ENCODE results near the gene USP49. TPM values are rescaled to one million over a fixed set of nuclear protein-coding genes. Genes with fewer than 3 reads are reported as not detected.

The USP49 gene
- total RNA-seq, 1 donor, result 3.0 TPM

DNA sequence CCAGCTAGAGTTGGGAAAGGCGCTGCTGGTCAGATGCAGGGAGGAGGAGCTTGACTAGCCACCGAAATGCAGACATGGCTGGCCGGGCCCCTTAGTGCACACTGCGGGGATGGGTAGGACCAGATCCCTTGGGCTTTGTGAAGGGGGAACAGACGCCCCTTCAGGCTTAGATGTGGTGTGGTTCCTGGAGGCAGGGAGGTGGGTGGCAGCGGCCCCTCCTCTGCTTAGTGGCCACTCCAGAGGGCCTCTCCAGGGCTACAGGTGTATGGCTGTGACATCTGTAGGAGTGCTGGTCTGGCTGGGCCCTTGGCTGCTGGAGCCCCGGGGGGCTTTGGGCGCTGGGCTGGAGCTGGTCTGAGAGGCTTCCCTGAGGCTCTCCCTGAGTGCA lies 40.5 kb upstream of the USP49 start:
- no peak for DNase-seq (ENCODE audit: low read depth)
- TF ChIP-seq CTCF (IDR thresholded peaks at IDR 0.05; ENCODE audit: insufficient read depth, low read depth, low read length), result no peak

DNA sequence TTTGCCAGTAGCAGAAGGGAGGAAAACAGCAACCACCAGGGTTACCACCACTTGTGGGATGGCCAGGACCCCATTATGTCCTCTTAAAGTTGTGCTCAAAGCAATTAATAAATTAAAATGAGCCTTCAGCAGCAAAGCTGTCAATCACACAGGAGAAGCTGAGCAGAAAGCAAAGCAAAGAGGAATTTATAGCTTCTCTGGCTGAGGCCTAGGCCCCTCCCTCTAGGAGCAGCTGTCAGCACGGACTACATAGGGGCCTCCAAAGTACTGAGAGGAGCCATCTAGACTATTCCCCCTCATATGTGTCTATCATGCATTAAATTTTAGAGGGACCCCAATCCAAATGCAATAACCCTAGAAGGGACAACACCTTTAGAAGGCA lies 40.0 kb upstream of the USP49 start:
- no peak for TF ChIP-seq CTCF (IDR thresholded peaks at IDR 0.05; ENCODE audit: insufficient read depth, low read depth, low read length)
- no peak overlapping the region for H3K4me3 ChIP-seq (ENCODE audit: low read depth, low read length)
- no peak for DNase-seq (ENCODE audit: low read depth)

More for the DNA sequence above, 40.5 kb upstream of the USP49 start:
- no peak overlapping the region for H3K4me3 ChIP-seq (ENCODE audit: low read depth, low read length)

GRCh38 chr6:41934278-41935192 lies 39.4 kb upstream of the USP49 start:
- H3K4me3 ChIP-seq (ENCODE audit: low read depth, low read length), result no peak overlapping the region
- no peak for DNase-seq (ENCODE audit: low read depth)
- no peak for TF ChIP-seq CTCF (IDR thresholded peaks at IDR 0.05; ENCODE audit: insufficient read depth, low read depth, low read length)

DNA sequence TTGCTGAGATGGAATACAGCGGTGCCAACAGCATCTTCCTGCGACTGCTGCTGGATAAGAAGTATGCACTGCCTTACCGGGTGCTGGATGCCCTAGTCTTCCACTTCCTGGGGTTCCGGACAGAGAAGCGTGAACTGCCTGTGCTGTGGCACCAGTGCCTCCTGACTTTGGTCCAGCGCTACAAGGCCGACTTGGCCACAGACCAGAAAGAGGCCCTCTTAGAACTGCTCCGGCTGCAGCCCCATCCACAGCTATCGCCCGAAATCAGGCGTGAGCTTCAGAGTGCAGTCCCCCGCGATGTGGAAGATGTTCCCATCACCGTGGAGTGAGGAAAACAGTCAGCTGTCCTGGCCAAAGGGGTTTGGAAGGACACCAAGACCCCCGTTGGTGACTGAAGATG lies 37.2 kb upstream of the USP49 start:
- TF ChIP-seq CTCF (IDR thresholded peaks at IDR 0.05; ENCODE audit: insufficient read depth, low read depth, low read length), result no peak
- no peak overlapping the region for H3K4me3 ChIP-seq (ENCODE audit: low read depth, low read length)
- no peak for DNase-seq (ENCODE audit: low read depth)

GRCh38 chr6:41931792-41932191 lies 36.6 kb upstream of the USP49 start:
- no peak for TF ChIP-seq CTCF (IDR thresholded peaks at IDR 0.05; ENCODE audit: insufficient read depth, low read depth, low read length)

GRCh38 chr6:41929924-41930323 lies 34.7 kb upstream of the USP49 start:
- TF ChIP-seq CTCF (IDR thresholded peaks at IDR 0.05; ENCODE audit: insufficient read depth, low read depth, low read length), result no peak
- H3K4me3 ChIP-seq (ENCODE audit: low read depth, low read length), result no peak overlapping the region
- no peak for DNase-seq (ENCODE audit: low read depth)

More at GRCh38 chr6:41931792-41932191, 36.6 kb upstream of the USP49 start:
- H3K4me3 ChIP-seq (ENCODE audit: low read depth, low read length), result no peak overlapping the region
- no peak for DNase-seq (ENCODE audit: low read depth)

Data from fibroblast of villous mesenchyme (primary cell).